AG08395 (cell line): ENCODE data around the gene GOLGA2.
"Not testable (repeated sequence)": the region's sequence is repeated elsewhere in the genome, so short reads cannot be mapped to it uniquely, and the experiment has no call there.

ENCODE experiments used
- DNase-seq: peaks from one replicate; pipeline ENCODE4 v3.0.0; 2012; ENCODE audit warnings: mixed read lengths, low spot score

The GOLGA2 gene

GRCh38 chr9:128294142-128294541, 18.3 kb upstream of the GOLGA2 start:
- DNase-seq, result no peak

GRCh38 chr9:128293091-128293490, 17.3 kb upstream of the GOLGA2 start:
- no peak for DNase-seq

GRCh38 chr9:128292009-128292408, 16.2 kb upstream of the GOLGA2 start:
- no peak for DNase-seq

- no peak for DNase-seq
Measured at GRCh38 chr9:128288273-128289004, 12.6 kb upstream of the GOLGA2 start.

GRCh38 chr9:128286440-128286839, 10.6 kb upstream of the GOLGA2 start:
- peak; percentile 15 for DNase-seq

GRCh38 chr9:128285033-128285784, 9.4 kb upstream of the GOLGA2 start:
- no peak for DNase-seq

GRCh38 chr9:128282500-128282899, 6.7 kb upstream of the GOLGA2 start:
- DNase-seq, result peak; percentile 40

GRCh38 chr9:128280084-128280622, 4.3 kb upstream of the GOLGA2 start:
- DNase-seq, result no peak

- not testable (repeated sequence) for DNase-seq
Measured at GRCh38 chr9:128279088-128280073, 3.6 kb upstream of the GOLGA2 start.

- peak; percentile 53 for DNase-seq
Measured at GRCh38 chr9:128276574-128277270, 915 bp upstream of the GOLGA2 start.

- peak; percentile 100 for DNase-seq
Measured at GRCh38 chr9:128276008-128276573, 284 bp upstream of the GOLGA2 start, which contains the start of gene SWI5. SWI5 (plus strand) TSS chr9:128276276.

GRCh38 chr9:128274245-128274644, 1.6 kb downstream of the GOLGA2 start:
- DNase-seq, result no peak

GRCh38 chr9:128271512-128271911, 4.3 kb downstream of the GOLGA2 start:
- no peak for DNase-seq

GRCh38 chr9:128271112-128271511, 4.7 kb downstream of the GOLGA2 start:
- DNase-seq, result no peak

GRCh38 chr9:128266868-128267590, 8.8 kb downstream of the GOLGA2 start:
- DNase-seq, result no peak

- DNase-seq, result no peak
Measured at GRCh38 chr9:128265348-128265847, 10.4 kb downstream of the GOLGA2 start.

GRCh38 chr9:128262687-128263086, 13.1 kb downstream of the GOLGA2 start:
- DNase-seq, result no peak

GRCh38 chr9:128260340-128260739, 15.5 kb downstream of the GOLGA2 start:
- no peak for DNase-seq

GRCh38 chr9:128259156-128259555, 16.7 kb downstream of the GOLGA2 start:
- DNase-seq, result no peak

GRCh38 chr9:128258326-128258725, 17.5 kb downstream of the GOLGA2 start:
- DNase-seq, result no peak
